ENCODE results near the gene LGR4.

DNA sequence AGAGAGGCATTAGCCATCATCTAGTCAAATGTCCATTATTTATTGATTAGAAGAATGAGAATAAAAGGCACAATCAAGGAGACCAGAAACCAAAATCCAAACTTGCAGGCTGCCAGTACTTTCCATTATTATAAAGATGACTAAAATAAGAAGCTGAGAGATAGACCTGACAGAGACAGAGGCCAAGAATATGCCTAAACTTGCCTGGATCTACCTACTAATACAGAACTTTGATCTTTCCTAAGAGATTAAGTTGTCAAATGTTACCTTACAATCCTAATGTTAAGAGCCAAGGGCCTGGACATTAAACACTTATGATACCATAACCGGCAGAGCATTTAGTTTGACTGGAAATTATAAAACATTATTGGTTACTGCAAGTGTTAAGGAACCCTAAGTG is 6.2 kb downstream of the LGR4 start:
- TF ChIP-seq POLR2A (IDR thresholded peaks at IDR 0.05) (no peak), POLR2AphosphoS5 (IDR thresholded peaks at IDR 0.05) (no peak), EP300 (IDR thresholded peaks at IDR 0.05) (no peak)
- TF ChIP-seq, protein P1, sequence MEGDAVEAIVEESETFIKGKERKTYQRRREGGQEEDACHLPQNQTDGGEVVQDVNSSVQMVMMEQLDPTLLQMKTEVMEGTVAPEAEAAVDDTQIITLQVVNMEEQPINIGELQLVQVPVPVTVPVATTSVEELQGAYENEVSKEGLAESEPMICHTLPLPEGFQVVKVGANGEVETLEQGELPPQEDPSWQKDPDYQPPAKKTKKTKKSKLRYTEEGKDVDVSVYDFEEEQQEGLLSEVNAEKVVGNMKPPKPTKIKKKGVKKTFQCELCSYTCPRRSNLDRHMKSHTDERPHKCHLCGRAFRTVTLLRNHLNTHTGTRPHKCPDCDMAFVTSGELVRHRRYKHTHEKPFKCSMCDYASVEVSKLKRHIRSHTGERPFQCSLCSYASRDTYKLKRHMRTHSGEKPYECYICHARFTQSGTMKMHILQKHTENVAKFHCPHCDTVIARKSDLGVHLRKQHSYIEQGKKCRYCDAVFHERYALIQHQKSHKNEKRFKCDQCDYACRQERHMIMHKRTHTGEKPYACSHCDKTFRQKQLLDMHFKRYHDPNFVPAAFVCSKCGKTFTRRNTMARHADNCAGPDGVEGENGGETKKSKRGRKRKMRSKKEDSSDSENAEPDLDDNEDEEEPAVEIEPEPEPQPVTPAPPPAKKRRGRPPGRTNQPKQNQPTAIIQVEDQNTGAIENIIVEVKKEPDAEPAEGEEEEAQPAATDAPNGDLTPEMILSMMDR (IDR thresholded peaks at IDR 0.05), result no peak
